Tibial nerve (tissue), 4 donors: ENCODE results near the gene CAMK2D. TPM values are rescaled to one million over a fixed set of nuclear protein-coding genes. Genes with fewer than 3 reads are reported as not detected.

Source experiments
- DNase-seq, 2 donors: peaks; one replicate each; pipeline ENCODE4 v3.0.0-alpha.2; 2019; ENCODE audit warnings: low spot score in 2 of 2
- H3K27ac ChIP-seq, 4 donors: fragments of 200-600 bp; sonication (generic) in 3 of 4; one replicate each; pipeline ENCODE4 v1.5.1; 2017 to 2019; ENCODE audit warnings: mild to moderate bottlenecking in 1 of 4
- H3K27me3 ChIP-seq, 2 donors: fragments of 200-600 bp; sonication (generic) in 1 of 2; one replicate each; pipeline versions ENCODE4 v1.5.1 to v1.6.0; 2017 to 2019
- H3K36me3 ChIP-seq, 3 donors: fragments of 200-600 bp; sonication (generic); one replicate each; pipeline ENCODE4 v1.5.1; 2018 to 2019
- H3K4me1 ChIP-seq, 4 donors: fragments of 200-600 bp; sonication (generic) in 3 of 4; one replicate each; pipeline ENCODE4 v1.5.1; 2017 to 2019
- H3K4me3 ChIP-seq, 4 donors: fragments of 200-600 bp; sonication (generic) in 3 of 4; one replicate each; pipeline ENCODE4 v1.5.1; 2017 to 2019; ENCODE audit warnings: mild to moderate bottlenecking in 1 of 4, moderate library complexity in 1 of 4
- H3K9me3 ChIP-seq, 4 donors: fragments of 200-600 bp; sonication (generic) in 3 of 4; one replicate each; pipeline ENCODE4 v1.5.1; 2017 to 2019
- CTCF ChIP-seq, 5 experiments: fragments of 200-600 bp in 3 of 5; fragments of 450-650 bp in 2 of 5; sonication (generic) in 3 of 5; IDR thresholded peaks; one replicate each; pipeline ENCODE4 v1.5.1; 2016 to 2019; ENCODE audit warnings: antibody characterized with exemption in 5 of 5, mild to moderate bottlenecking in 3 of 5, moderate library complexity in 2 of 5
- EP300 ChIP-seq, 2 donors: sonication (generic); formaldehyde crosslinking; IDR thresholded peaks; one replicate each; pipeline ENCODE4 v1.6.1; 2017; ENCODE audit warnings: antibody characterized with exemption in 2 of 2, mild to moderate bottlenecking in 1 of 2
- POLR2A ChIP-seq, 2 donors: fragments of 450-650 bp; IDR thresholded peaks; one replicate each; pipeline ENCODE4 v1.6.1; 2017; ENCODE audit warnings: antibody characterized with exemption in 2 of 2, mild to moderate bottlenecking in 2 of 2, moderate library complexity in 2 of 2
- WGBS, 2 donors: methylation state at CpG; one replicate each; pipeline ENCODE4 v1.1.5; 2018; 5-methylcytosine and 5-hydroxymethylcytosine counted together
- total RNA-seq, 4 donors: library from RNA; depleted of rRNA; stranded (reverse); fragments of >200 nt; gene quantifications; one replicate each; pipeline ENCODE4 v1.1.0, GENCODE V29; 2016

Gene CAMK2D
- total RNA-seq, 4 donors from 2014 or later, result 30.3 to 58.5 (median 34.6) TPM

DNA sequence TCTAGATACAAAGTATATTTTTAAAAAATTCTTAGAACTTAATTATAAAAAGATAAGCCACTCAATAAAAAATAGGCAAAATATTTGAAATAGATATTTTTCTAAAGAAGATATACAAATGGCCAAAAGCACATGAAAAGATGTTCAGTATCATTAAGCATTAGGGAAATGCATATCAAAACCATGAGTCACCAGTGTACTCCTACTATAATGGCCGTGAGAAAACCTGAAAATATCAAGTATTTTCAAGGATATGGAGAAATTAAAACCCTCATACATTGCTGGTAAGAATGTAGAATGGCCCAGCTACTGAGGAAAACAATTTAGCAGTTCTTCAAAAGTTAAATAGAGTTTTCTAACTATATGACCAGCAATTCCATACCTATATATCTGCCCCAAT lies 337.9 kb downstream of the CAMK2D start:
- DNase-seq, result no peak
- Histone ChIP-seq H3K36me3 (no peaks in the 10 kb centered on the region), H3K27ac (no peak overlapping the region), H3K9me3 (peaks cover 0 to 29% (median 0%) of the 10 kb centered on the region in 4 donors), H3K4me3 (no peak overlapping the region), H3K4me1 (no peaks in the 10 kb centered on the region), H3K27me3 (no peaks in the 10 kb centered on the region)
- no peak for TF ChIP-seq EP300 (IDR thresholded peaks at IDR 0.05)
- TF ChIP-seq CTCF (IDR thresholded peaks at IDR 0.05), result no peak
- TF ChIP-seq POLR2A (IDR thresholded peaks at IDR 0.05), result no peak
- 74 to 76% methylated on average over 1 of the region's 1 CpG for WGBS, 2 donors

- Histone ChIP-seq H3K27ac (no peak overlapping the region), H3K36me3 (no peaks in the 10 kb centered on the region)
Observed at GRCh38 chr4:113420938-113421337, 340.6 kb downstream of the CAMK2D start.

GRCh38 chr4:113419631-113420030 lies 341.9 kb downstream of the CAMK2D start:
- Histone ChIP-seq H3K4me3 (no peak overlapping the region), H3K27me3 (no peaks in the 10 kb centered on the region), H3K36me3 (no peaks in the 10 kb centered on the region), H3K4me1 (no peaks in the 10 kb centered on the region), H3K9me3 (peaks cover 0 to 31% (median 0%) of the 10 kb centered on the region in 4 donors), H3K27ac (no peak overlapping the region)
- TF ChIP-seq EP300 (IDR thresholded peaks at IDR 0.05) (no peak), CTCF (IDR thresholded peaks at IDR 0.05) (no peak), POLR2A (IDR thresholded peaks at IDR 0.05) (no peak)
- WGBS, 2 donors, result 94 to 96% methylated on average over 2 of the region's 2 CpGs
- DNase-seq, result no peak

More at GRCh38 chr4:113420938-113421337, 340.6 kb downstream of the CAMK2D start:
- peaks cover 0 to 33% (median 0%) of the 10 kb centered on the region in 4 donors for H3K9me3 ChIP-seq
- no peaks in the 10 kb centered on the region for H3K27me3 ChIP-seq
- no peaks in the 10 kb centered on the region for H3K4me1 ChIP-seq
- TF ChIP-seq EP300 (IDR thresholded peaks at IDR 0.05) (no peak), POLR2A (IDR thresholded peaks at IDR 0.05) (no peak), CTCF (IDR thresholded peaks at IDR 0.05) (no peak)
- DNase-seq, result no peak
- no peak overlapping the region for H3K4me3 ChIP-seq

GRCh38 chr4:113411496-113411938 lies 350.0 kb downstream of the CAMK2D start:
- Histone ChIP-seq H3K27me3 (no peaks in the 10 kb centered on the region), H3K4me3 (no peak overlapping the region), H3K36me3 (no peaks in the 10 kb centered on the region), H3K27ac (no peak overlapping the region), H3K4me1 (no peaks in the 10 kb centered on the region), H3K9me3 (peaks cover 0 to 5% (median 0%) of the 10 kb centered on the region in 4 donors)
- no peak for TF ChIP-seq CTCF (IDR thresholded peaks at IDR 0.05)
- peak in 1 of 2 donors; percentile 20 for TF ChIP-seq EP300 (IDR thresholded peaks at IDR 0.05)
- DNase-seq, result peak in 1 of 2 donors; percentile 51
- 49 to 51% methylated on average over 4 of the region's 4 CpGs for WGBS, 2 donors

DNA sequence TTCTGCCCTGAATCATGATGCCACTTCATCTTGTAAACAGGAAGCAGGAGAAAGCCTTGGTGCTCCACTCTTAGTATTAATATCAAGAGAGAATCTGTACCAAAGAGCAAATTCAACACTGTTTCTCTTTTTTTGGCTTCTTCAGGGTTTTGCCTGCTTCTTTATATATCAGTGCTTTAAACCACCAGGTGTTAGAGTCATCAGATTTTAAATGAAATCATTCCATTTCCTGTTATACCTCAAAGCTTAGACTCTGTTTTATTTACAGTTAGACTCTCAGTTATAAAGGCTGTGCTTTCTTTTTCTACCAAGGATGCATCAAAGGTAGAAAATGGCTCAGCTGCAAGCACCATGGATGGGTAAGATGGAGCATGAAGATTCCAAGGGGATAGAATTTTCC lies 350.9 kb downstream of the CAMK2D start:
- H3K9me3 ChIP-seq, result no peaks in the 10 kb centered on the region
- H3K4me3 ChIP-seq, result no peak overlapping the region
- no peak overlapping the region for H3K27ac ChIP-seq
- no peaks in the 10 kb centered on the region for H3K4me1 ChIP-seq
- TF ChIP-seq POLR2A (IDR thresholded peaks at IDR 0.05) (no peak), EP300 (IDR thresholded peaks at IDR 0.05) (no peak), CTCF (IDR thresholded peaks at IDR 0.05) (no peak)
- no peaks in the 10 kb centered on the region for H3K27me3 ChIP-seq
- H3K36me3 ChIP-seq, result no peaks in the 10 kb centered on the region
- no peak for DNase-seq
